SK-N-MC (cell line): ENCODE data around the gene MEIG1.
"Not testable (repeated sequence)": the region's sequence is repeated elsewhere in the genome, so short reads cannot be mapped to it uniquely, and the experiment has no call there.

Experiments used
- EZH2 ChIP-seq: fragments of 200-600 bp; sonication (generic); IDR thresholded peaks from one replicate; pipeline ENCODE4 v1.6.1; 2017; ENCODE audit warnings: antibody characterized with exemption
- FOXP2 ChIP-seq: optimal IDR thresholded peaks from 2 replicates; pipeline ENCODE3; 2011; ENCODE audit warnings: mild to moderate bottlenecking, moderate library complexity; ENCODE audit not compliant: insufficient read depth; ENCODE audit errors: extremely low read length, control extremely low read depth
- POLR2AphosphoS5 ChIP-seq: IDR thresholded peaks from 2 replicates; pipeline ENCODE4 v1.6.1; 2012; ENCODE audit warnings: mild to moderate bottlenecking, low read depth, low read length, borderline replicate concordance

DNA sequence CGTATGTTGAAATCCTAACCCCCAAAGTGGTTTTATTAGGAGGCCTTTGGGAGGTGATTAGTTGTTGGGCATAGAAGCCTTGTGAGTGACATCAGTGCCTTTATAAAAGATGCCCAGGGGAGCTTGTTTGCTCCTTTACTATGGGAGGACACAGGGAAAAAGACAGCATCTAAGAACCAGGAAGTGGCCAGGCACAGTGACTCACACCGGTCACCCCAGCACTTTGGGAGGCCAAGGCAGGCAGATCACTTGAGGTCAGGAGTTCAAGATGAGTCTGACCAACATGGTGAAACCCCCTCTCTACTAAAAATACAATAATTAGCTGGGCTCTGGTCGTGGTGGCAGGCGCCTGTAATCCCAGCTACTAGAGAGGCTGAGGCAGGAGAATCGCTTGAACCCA lies 61.8 kb downstream of the MEIG1 start:
- not testable (repeated sequence) for TF ChIP-seq EZH2, POLR2AphosphoS5, FOXP2
